K562 (cell line): ENCODE measurements around the gene PPIF.

Experiments used
- BDP1 ChIP-seq: IDR thresholded peaks from 3 replicates; pipeline ENCODE4 v1.6.1; 2011; ENCODE audit not compliant: insufficient read length, insufficient read depth
- POLR2AphosphoS2 ChIP-seq: IDR thresholded peaks from 2 replicates; pipeline ENCODE4 v1.6.1; 2012; ENCODE audit warnings: low read length, improper control_type of control experiment
- ZBTB7A ChIP-seq: IDR thresholded peaks from 2 replicates; pipeline ENCODE4 v1.6.1; 2011; ENCODE audit warnings: low read depth, mild to moderate bottlenecking, low read length, moderate library complexity, borderline replicate concordance; ENCODE audit not compliant: control insufficient read depth

DNA sequence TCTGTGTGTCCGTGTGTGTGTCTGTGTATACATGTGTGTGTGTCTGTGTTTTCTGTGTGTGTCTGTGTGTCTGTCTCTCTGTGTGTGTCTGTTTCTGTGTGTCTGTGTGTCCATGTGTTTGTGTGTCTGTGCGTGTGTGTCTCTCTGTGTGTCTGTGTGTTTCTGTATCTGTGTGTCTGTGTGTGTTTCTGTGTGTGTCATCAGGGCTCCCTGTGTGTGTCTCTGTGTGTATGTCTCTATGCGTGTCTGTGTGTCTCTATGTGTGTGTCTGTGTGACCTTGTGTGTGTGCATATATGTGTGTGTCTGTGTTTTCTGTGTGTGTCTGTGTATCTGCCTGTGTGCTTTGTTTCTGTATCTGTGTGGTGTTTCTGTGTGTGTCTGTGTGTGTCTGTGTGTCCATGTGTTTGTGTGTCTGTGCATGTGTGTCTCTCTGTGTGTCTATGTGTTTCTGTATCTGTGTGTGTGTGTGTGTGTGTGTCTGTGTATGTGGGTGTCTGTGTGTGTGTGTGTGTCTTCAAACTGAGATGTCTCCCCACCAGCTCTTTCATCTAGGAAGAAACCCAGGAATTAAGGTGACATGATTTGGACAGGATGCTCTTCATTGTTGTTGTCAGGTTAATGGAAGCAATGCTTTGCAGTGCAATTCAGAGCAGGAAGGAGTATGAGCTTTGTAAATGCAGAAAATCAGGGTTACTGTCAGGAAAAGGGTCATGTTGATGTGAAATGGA lies 20.7 kb upstream of the PPIF start:
- TF ChIP-seq POLR2AphosphoS2 (no peak), BDP1 (no peak), ZBTB7A (no peak)
